ENCODE measurements around the gene SRSF9. TPM values are rescaled to one million over a fixed set of nuclear protein-coding genes. Genes with fewer than 3 reads are reported as not detected.
"Not testable (repeated sequence)": the region's sequence is repeated elsewhere in the genome, so short reads cannot be mapped to it uniquely, and the experiment has no call there.

The SRSF9 gene
- total RNA-seq, 4 donors from 2014 or later, result 64.5 to 107 (median 79.9) TPM

GRCh38 chr12:120490325-120490724, 20.8 kb upstream of the SRSF9 start:
- no peaks in the 10 kb centered on the region for H3K9me3 ChIP-seq
- no peak overlapping the region for H3K27ac ChIP-seq
- no peak for TF ChIP-seq POLR2A (IDR thresholded peaks at IDR 0.05)
- TF ChIP-seq CTCF (IDR thresholded peaks at IDR 0.05), result no peak
- H3K4me1 ChIP-seq, result peaks cover 6% of the 10 kb centered on the region in 2 donors
- WGBS, 2 donors, result 97 to 98% methylated on average over 5 of the region's 5 CpGs
- intact Hi-C loops (cut with DNase I), result no loop called here
- no peak overlapping the region for H3K4me3 ChIP-seq (replicated peaks in 1 of 3)
- no peak for DNase-seq
- no peaks in the 10 kb centered on the region for H3K27me3 ChIP-seq
- H3K36me3 ChIP-seq, result no peaks in the 10 kb centered on the region

GRCh38 chr12:120489018-120489417, 19.5 kb upstream of the SRSF9 start:
- H3K4me1 ChIP-seq, result no peaks in the 10 kb centered on the region
- no peak overlapping the region for H3K27ac ChIP-seq
- no peaks in the 10 kb centered on the region for H3K9me3 ChIP-seq
- H3K4me3 ChIP-seq (replicated peaks in 1 of 3), result no peak overlapping the region
- DNase-seq, result no peak
- TF ChIP-seq POLR2A (IDR thresholded peaks at IDR 0.05) (no peak), CTCF (IDR thresholded peaks at IDR 0.05) (no peak)
- no peaks in the 10 kb centered on the region for H3K36me3 ChIP-seq
- H3K27me3 ChIP-seq, result no peaks in the 10 kb centered on the region
- WGBS, 2 donors, result 94 to 98% methylated on average over 4 of the region's 4 CpGs
- intact Hi-C loops (cut with DNase I), result no loop called here

GRCh38 chr12:120488057-120488640, 18.6 kb upstream of the SRSF9 start:
- Histone ChIP-seq H3K4me1 (no peaks in the 10 kb centered on the region), H3K27me3 (no peaks in the 10 kb centered on the region), H3K36me3 (no peaks in the 10 kb centered on the region), H3K27ac (no peak overlapping the region), H3K4me3 (replicated peaks in 1 of 3) (no peak overlapping the region), H3K9me3 (no peaks in the 10 kb centered on the region)
- intact Hi-C loops (cut with DNase I), result no loop called here
- TF ChIP-seq CTCF (IDR thresholded peaks at IDR 0.05), result no peak
- no peak for TF ChIP-seq POLR2A (IDR thresholded peaks at IDR 0.05)
- no peak for DNase-seq
- WGBS, 2 donors, result 78% methylated on average over 5 of the region's 5 CpGs

GRCh38 chr12:120487552-120487951, 18.0 kb upstream of the SRSF9 start:
- DNase-seq; H3K4me3 ChIP-seq (replicated peaks in 1 of 3); H3K4me1 ChIP-seq; intact Hi-C loops (cut with DNase I); H3K36me3 ChIP-seq; H3K27me3 ChIP-seq; H3K27ac ChIP-seq; H3K9me3 ChIP-seq: not testable (repeated sequence)
- WGBS, 2 donors, result 85 to 94% methylated on average over 7 of the region's 7 CpGs

GRCh38 chr12:120485961-120486881, 16.7 kb upstream of the SRSF9 start:
- no peaks in the 10 kb centered on the region for H3K27me3 ChIP-seq
- 94% methylated on average over 7 of the region's 7 CpGs for WGBS, 2 donors
- no peak for DNase-seq
- H3K36me3 ChIP-seq, result no peaks in the 10 kb centered on the region
- no peaks in the 10 kb centered on the region for H3K4me1 ChIP-seq
- intact Hi-C loops (cut with DNase I), result no loop called here
- TF ChIP-seq CTCF (IDR thresholded peaks at IDR 0.05) (no peak), POLR2A (IDR thresholded peaks at IDR 0.05) (no peak)
- no peak overlapping the region for H3K4me3 ChIP-seq (replicated peaks in 1 of 3)
- H3K9me3 ChIP-seq, result no peaks in the 10 kb centered on the region
- H3K27ac ChIP-seq, result no peak overlapping the region
